ENCODE results near the gene MAP9.

- TF ChIP-seq CTCF (IDR thresholded peaks at IDR 0.05; ENCODE audit: insufficient read depth, low read depth, low read length) (no peak), EZH2 (IDR thresholded peaks at IDR 0.05; ENCODE audit: insufficient read depth, low read length) (no peak)
Measured at GRCh38 chr4:155376387-155377268, at the start of gene MAP9.

All from astrocyte (in vitro differentiated cells and primary cell).